Measurements from ENCODE around the gene GUCA2A.

GRCh38 chr1:42144711-42145388, 19.7 kb downstream of the GUCA2A start:
- TF ChIP-seq CTCF (IDR thresholded peaks at IDR 0.05) (no peak), POLR2A (IDR thresholded peaks at IDR 0.05) (no peak), POLR2AphosphoS5 (IDR thresholded peaks at IDR 0.05; ENCODE audit: insufficient read depth in 1 of 2, low read depth in 1 of 2) (no peak)
